ENCODE data around the gene VMAC.

Gene VMAC

DNA sequence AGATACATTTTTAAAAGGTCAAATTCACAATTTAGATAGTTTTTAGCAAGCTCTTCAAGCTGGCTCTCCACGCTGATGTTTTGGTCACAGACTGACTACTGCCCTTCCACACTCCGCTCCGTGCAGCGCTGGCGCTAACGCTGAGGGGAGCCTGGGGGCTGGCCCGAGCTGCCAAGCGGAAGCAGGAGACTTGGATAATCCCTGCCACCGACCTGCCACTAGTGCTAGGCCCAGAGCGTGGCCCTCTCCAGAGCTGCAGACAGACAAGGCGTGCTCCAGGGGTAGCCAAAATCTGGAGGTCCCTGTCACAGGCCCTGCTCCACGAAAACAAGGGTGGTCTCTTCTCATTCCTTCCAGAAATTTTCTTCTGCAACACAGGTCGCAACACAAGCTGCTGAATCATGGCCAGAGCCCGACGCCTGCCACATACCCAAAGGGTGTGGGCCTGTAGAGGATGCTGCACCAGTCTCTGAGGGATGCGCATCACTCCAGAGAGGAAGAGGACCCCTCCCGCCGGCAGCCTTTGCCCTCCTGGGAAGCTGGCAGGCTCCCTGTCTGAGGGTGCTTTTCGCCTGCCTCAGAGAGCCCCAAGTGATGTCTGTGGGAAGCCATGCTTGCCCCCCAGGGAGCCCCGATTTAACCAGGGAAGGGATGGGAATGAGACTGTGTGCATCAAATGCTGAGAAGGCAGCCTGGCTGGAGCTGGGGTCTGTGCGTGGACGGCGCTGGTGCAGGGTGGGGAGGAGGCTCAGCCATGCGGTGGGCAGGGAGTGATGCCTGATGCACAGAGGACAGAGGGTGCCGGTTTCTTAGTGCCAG is 31.0 kb downstream of the VMAC start:
- H3K27ac ChIP-seq (ENCODE audit: low read length), result no peak overlapping the region
- H3K27me3 ChIP-seq (ENCODE audit: control insufficient read depth, insufficient read depth, low read length), result no peaks in the 10 kb centered on the region
- H3K4me1 ChIP-seq (ENCODE audit: control insufficient read depth, low read depth, low read length), result no peaks in the 10 kb centered on the region
- peaks cover 22% of the 10 kb centered on the region for H3K36me3 ChIP-seq (ENCODE audit: control insufficient read depth, low read depth, low read length)
- H3K4me3 ChIP-seq (ENCODE audit: low read length), result no peak overlapping the region
- no peak overlapping the region for H3K9ac ChIP-seq (ENCODE audit: low read length)
- no peaks in the 10 kb centered on the region for H3K9me3 ChIP-seq (ENCODE audit: control insufficient read depth, low read depth, low read length)

DNA sequence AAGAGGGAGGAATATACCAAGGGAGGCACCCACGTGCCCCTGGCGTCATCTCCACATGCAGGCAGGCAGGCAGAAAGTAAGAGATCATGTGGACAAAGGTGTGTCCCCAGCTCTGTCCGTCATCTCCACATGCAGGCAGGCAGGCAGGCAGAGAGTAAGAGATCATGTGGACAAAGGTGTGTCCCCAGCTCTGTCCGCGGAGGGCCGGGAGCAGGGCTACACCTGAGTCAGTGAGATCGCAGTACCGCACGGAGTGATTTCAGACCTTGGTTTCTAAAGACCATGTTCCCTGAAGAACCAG is 31.6 kb downstream of the VMAC start:
- Histone ChIP-seq H3K9ac (ENCODE audit: low read length) (no peak overlapping the region), H3K36me3 (ENCODE audit: control insufficient read depth, low read depth, low read length) (peaks cover 22% of the 10 kb centered on the region), H3K27ac (ENCODE audit: low read length) (no peak overlapping the region)

DNA sequence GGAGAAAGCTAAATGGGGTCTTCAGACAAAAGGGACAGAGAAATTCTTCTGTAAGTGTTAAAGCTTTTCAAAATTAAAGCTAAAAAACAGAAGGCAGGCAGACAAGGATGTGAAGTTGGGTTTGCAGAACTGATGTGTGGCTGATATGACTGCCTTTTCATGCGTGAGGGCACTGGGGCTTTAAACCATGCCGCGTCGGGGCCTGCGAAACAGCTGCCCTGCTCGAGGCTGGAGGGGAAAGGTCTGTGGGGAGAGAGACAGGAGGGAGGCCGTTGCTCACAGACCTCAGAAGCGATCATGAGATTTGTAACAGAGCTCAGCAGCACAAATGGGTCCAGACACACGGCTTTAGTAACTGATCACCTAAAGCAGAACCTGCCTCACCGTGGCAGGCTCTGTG is 32.9 kb downstream of the VMAC start:
- H3K36me3 ChIP-seq (ENCODE audit: control insufficient read depth, low read depth, low read length), result peaks cover 20% of the 10 kb centered on the region
- H3K9ac ChIP-seq (ENCODE audit: low read length), result no peak overlapping the region
- no peaks in the 10 kb centered on the region for H3K27me3 ChIP-seq (ENCODE audit: control insufficient read depth, insufficient read depth, low read length)
- no peaks in the 10 kb centered on the region for H3K4me1 ChIP-seq (ENCODE audit: control insufficient read depth, low read depth, low read length)
- no peak overlapping the region for H3K4me3 ChIP-seq (ENCODE audit: low read length)
- H3K27ac ChIP-seq (ENCODE audit: low read length), result no peak overlapping the region
- no peaks in the 10 kb centered on the region for H3K9me3 ChIP-seq (ENCODE audit: control insufficient read depth, low read depth, low read length)

More for the DNA sequence above, 31.6 kb downstream of the VMAC start:
- Histone ChIP-seq H3K27me3 (ENCODE audit: control insufficient read depth, insufficient read depth, low read length) (no peaks in the 10 kb centered on the region), H3K4me1 (ENCODE audit: control insufficient read depth, low read depth, low read length) (no peaks in the 10 kb centered on the region), H3K9me3 (ENCODE audit: control insufficient read depth, low read depth, low read length) (no peaks in the 10 kb centered on the region), H3K4me3 (ENCODE audit: low read length) (no peak overlapping the region)

DNA sequence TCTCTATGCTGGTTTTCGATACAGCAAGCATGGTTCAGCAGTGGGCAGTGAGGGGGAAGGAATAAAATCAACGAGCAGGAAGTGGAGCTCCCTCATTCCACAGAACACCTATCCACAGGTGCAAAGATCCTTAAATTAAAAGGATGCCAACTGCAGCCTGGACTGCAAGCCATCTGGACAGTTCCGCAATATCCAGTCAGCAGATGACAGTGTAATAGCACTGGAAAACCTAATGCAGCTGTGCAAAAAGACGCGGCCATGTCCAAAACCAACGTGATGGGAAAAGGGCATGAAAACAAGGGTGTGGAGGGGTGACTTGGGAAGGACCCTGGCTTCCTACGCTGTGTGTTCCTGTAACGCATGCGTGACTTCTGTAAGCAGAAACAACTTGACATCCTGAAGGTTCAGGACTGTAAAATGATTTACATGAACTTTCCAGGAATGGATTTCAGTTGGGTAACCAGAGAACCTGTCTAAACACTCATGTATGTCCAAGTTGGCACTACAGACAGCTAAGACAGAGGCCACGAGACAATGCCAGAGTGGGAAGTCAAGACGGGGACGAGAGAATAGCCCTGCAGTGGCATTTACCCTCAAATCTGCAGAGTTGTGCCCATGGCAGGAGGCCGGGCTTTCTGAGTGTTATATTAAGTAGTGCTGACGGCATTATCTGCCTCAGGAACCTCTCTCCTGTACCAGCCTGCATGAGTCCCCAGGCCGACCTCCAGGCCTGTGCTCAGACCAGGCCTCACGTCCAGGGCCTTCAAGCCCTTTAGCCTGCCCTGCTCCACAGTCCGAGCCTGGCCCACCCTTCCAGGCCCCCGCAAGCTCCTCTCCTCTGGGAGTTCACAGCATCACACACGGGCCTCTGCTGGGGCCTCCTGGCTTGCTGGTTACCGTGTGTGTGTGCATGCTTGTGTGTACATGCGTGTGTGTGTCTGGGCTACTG is 35.9 kb downstream of the VMAC start:
- Histone ChIP-seq H3K4me3 (ENCODE audit: low read length) (no peak overlapping the region), H3K36me3 (ENCODE audit: control insufficient read depth, low read depth, low read length) (peaks cover 20% of the 10 kb centered on the region), H3K9ac (ENCODE audit: low read length) (no peak overlapping the region), H3K27ac (ENCODE audit: low read length) (no peak overlapping the region), H3K4me1 (ENCODE audit: control insufficient read depth, low read depth, low read length) (no peaks in the 10 kb centered on the region), H3K9me3 (ENCODE audit: control insufficient read depth, low read depth, low read length) (no peaks in the 10 kb centered on the region), H3K27me3 (ENCODE audit: control insufficient read depth, insufficient read depth, low read length) (no peaks in the 10 kb centered on the region)

DNA sequence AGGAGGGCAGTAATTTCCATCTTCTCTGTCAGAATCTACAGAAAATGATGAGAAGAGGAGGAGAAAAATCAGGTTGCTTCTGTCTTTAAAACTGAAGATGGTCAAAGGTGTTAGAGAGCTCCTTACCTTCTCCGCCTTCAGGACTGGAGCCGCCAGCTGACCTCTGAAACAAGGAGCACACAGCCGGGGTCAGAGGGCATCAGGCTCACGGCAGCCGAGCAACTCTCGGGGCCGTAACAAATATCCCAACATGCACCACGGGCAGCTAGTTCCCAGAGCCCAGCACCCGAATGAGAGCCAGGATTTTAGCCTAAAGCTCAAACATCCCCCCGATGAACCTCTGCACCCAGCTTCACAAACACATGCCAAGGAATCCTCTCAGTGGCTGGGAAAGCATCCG is 37.0 kb downstream of the VMAC start:
- Histone ChIP-seq H3K36me3 (ENCODE audit: control insufficient read depth, low read depth, low read length) (peaks cover 20% of the 10 kb centered on the region), H3K4me3 (ENCODE audit: low read length) (no peak overlapping the region), H3K9me3 (ENCODE audit: control insufficient read depth, low read depth, low read length) (no peaks in the 10 kb centered on the region), H3K27me3 (ENCODE audit: control insufficient read depth, insufficient read depth, low read length) (no peaks in the 10 kb centered on the region), H3K9ac (ENCODE audit: low read length) (no peak overlapping the region), H3K27ac (ENCODE audit: low read length) (no peak overlapping the region), H3K4me1 (ENCODE audit: control insufficient read depth, low read depth, low read length) (no peaks in the 10 kb centered on the region)

DNA sequence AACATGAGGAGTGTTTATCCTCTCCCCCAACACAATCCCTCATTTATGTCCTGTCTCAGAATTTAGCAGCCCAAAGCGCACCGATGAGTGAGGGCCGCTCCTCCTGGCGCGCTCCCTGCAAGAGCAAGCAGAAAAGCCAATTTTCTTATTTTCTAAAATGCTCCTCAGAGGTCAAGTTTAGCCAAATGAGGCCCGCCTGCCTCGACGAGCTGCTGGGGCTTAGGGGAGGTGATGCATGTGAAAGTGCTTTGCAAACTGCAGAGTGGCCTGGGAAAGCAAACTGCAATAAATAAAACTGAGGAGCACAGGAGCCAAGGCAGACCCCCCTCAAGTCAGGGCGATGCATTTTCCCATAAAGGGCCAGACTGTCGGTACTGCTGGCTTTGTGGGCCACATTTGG is 38.4 kb downstream of the VMAC start:
- no peaks in the 10 kb centered on the region for H3K27me3 ChIP-seq (ENCODE audit: control insufficient read depth, insufficient read depth, low read length)
- peaks cover 5% of the 10 kb centered on the region for H3K4me1 ChIP-seq (ENCODE audit: control insufficient read depth, low read depth, low read length)
- peaks cover 20% of the 10 kb centered on the region for H3K36me3 ChIP-seq (ENCODE audit: control insufficient read depth, low read depth, low read length)
- H3K4me3 ChIP-seq (ENCODE audit: low read length), result no peak overlapping the region
- no peak overlapping the region for H3K9ac ChIP-seq (ENCODE audit: low read length)
- H3K9me3 ChIP-seq (ENCODE audit: control insufficient read depth, low read depth, low read length), result no peaks in the 10 kb centered on the region
- H3K27ac ChIP-seq (ENCODE audit: low read length), result no peak overlapping the region

DNA sequence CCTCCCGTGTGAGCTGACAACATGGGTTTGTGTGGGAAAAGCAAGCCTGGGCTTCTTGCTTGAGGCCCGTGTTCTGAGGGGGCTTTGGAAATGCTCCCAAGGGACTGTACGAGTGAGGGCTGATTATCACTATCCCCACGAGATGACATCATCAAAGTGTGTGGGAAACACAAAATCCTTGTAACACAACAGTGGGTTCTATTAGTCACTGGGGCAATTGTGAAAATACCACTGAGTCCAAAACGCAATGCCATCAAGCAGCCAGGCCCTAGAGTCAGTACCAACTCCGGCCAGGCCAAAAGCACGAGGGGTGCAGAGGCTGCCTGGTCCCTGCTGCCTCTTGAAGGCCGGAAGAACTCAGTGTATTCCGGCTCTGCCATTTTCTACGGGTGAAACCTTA is 39.0 kb downstream of the VMAC start:
- H3K27me3 ChIP-seq (ENCODE audit: control insufficient read depth, insufficient read depth, low read length), result no peaks in the 10 kb centered on the region
- peaks cover 7% of the 10 kb centered on the region for H3K4me1 ChIP-seq (ENCODE audit: control insufficient read depth, low read depth, low read length)
- peaks cover 20% of the 10 kb centered on the region for H3K36me3 ChIP-seq (ENCODE audit: control insufficient read depth, low read depth, low read length)
- H3K9ac ChIP-seq (ENCODE audit: low read length), result no peak overlapping the region
- H3K9me3 ChIP-seq (ENCODE audit: control insufficient read depth, low read depth, low read length), result no peaks in the 10 kb centered on the region
- no peak overlapping the region for H3K27ac ChIP-seq (ENCODE audit: low read length)
- H3K4me3 ChIP-seq (ENCODE audit: low read length), result no peak overlapping the region

DNA sequence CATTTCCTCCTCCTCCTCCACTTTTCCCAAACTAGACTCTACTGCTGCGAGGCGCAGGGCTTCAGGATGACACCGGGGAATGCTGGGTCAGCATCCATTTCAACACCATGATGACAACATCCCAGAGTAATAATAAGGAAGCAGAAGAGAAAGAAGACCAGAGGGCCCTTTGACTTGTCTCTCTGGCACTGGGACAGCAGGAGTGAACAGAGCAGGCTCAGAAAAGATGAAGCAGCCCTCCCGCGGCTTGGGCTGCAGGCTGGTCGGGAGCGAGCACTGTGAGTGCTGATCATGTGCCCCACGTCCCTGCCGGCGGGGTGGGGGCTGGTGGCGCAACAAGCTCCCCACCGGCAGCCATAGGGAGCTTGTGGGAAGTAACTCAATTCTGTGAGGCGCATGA is 42.8 kb downstream of the VMAC start:
- Histone ChIP-seq H3K4me1 (ENCODE audit: control insufficient read depth, low read depth, low read length) (peaks cover 46% of the 10 kb centered on the region), H3K36me3 (ENCODE audit: control insufficient read depth, low read depth, low read length) (no peaks in the 10 kb centered on the region), H3K9ac (ENCODE audit: low read length) (no peak overlapping the region), H3K9me3 (ENCODE audit: control insufficient read depth, low read depth, low read length) (no peaks in the 10 kb centered on the region), H3K27ac (ENCODE audit: low read length) (no peak overlapping the region), H3K27me3 (ENCODE audit: control insufficient read depth, insufficient read depth, low read length) (no peaks in the 10 kb centered on the region), H3K4me3 (ENCODE audit: low read length) (no peak overlapping the region)

DNA sequence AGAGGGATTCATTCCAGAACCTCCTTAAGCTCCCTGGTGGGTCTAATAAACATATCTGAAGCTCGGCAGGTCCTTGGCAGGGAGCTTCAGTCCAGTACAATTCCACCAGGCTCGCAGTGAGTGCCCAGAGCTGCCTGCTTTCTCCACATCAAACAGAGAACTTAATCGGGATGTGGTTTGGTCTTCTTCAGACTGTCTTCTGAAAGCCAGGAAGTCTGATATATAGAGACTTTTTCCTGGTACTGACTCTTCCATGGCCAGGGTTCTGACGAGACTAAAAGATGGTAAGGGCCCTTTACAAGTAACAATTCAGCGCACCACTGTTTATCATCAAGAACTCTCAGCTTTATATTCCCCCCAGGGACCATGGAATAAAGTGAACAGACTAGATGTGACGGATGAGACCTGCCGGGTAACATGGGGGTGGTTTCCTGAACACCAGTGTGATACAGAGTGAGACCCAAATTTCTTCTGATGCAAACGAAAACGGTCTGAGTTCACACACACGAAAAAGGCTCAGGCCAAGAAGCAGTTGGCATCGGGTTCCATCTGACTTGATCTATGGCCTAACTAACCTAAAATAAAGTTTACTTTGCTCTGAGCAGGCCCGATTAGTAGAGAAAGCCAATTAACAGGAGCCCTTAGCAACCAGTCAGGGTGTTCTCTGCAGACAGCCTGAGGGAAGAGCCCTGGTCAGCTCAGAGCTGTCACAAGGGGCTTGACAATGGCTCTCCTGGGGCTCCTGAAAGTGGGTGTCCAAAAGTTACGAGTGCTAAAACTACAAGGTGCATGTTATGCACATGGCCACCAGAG is 44.3 kb downstream of the VMAC start:
- Histone ChIP-seq H3K9ac (ENCODE audit: low read length) (no peak overlapping the region), H3K36me3 (ENCODE audit: control insufficient read depth, low read depth, low read length) (no peaks in the 10 kb centered on the region), H3K27ac (ENCODE audit: low read length) (no peak overlapping the region), H3K4me3 (ENCODE audit: low read length) (no peak overlapping the region), H3K27me3 (ENCODE audit: control insufficient read depth, insufficient read depth, low read length) (no peaks in the 10 kb centered on the region), H3K9me3 (ENCODE audit: control insufficient read depth, low read depth, low read length) (no peaks in the 10 kb centered on the region), H3K4me1 (ENCODE audit: control insufficient read depth, low read depth, low read length) (peaks cover 61% of the 10 kb centered on the region)

DNA sequence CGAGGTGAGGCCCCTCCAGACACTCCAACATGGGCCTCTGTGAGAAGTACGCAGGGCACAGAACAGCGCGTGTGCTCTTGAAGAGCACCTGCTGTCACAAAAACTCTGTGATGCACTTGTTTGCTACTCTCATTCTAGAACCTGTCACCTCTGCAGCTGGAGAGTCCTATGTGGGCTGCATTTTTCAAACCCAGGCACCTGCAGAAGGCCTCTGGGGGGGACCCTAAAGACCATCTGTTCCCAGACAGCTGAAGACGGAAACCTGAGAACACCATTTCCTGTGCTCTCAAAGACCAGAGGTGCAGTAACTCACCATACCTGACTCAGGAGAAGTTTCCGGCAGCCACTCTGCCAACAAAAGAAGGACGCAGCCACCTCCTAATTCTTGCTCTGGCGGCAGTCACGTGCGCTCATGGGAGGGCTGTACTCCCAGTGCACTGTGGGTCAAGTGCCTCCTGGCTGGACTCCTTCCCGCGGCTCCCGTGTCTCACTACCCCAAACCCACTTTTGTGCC is 45.2 kb downstream of the VMAC start:
- Histone ChIP-seq H3K9me3 (ENCODE audit: control insufficient read depth, low read depth, low read length) (no peaks in the 10 kb centered on the region), H3K27me3 (ENCODE audit: control insufficient read depth, insufficient read depth, low read length) (no peaks in the 10 kb centered on the region), H3K36me3 (ENCODE audit: control insufficient read depth, low read depth, low read length) (no peaks in the 10 kb centered on the region), H3K4me3 (ENCODE audit: low read length) (no peak overlapping the region), H3K9ac (ENCODE audit: low read length) (no peak overlapping the region), H3K27ac (ENCODE audit: low read length) (no peak overlapping the region), H3K4me1 (ENCODE audit: control insufficient read depth, low read depth, low read length) (peaks cover 69% of the 10 kb centered on the region)

DNA sequence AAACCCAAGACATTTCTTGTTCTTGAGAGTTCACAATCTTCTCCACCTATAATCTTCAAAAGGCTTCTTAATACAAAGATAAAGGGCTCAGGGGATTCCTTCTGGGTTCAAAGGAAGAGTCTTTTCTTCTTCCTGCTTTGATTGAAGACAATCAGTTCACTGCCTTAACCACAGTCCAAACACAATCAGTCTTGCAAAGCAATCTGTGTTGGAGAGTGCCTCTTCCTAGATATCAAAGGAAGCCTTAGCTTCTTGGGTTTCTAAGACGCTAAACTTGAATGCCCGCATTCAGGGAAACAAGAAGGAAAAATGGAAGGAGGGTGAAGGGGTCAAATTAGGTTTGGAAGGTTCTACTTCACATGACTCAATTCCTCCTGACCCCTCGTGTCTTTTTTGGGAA is 46.1 kb downstream of the VMAC start:
- H3K9ac ChIP-seq (ENCODE audit: low read length), result no peak overlapping the region
- H3K27ac ChIP-seq (ENCODE audit: low read length), result no peak overlapping the region
- no peaks in the 10 kb centered on the region for H3K36me3 ChIP-seq (ENCODE audit: control insufficient read depth, low read depth, low read length)
- no peak overlapping the region for H3K4me3 ChIP-seq (ENCODE audit: low read length)
- peaks cover 69% of the 10 kb centered on the region for H3K4me1 ChIP-seq (ENCODE audit: control insufficient read depth, low read depth, low read length)
- H3K27me3 ChIP-seq (ENCODE audit: control insufficient read depth, insufficient read depth, low read length), result no peaks in the 10 kb centered on the region
- no peaks in the 10 kb centered on the region for H3K9me3 ChIP-seq (ENCODE audit: control insufficient read depth, low read depth, low read length)
